GM21619 (cell line): ENCODE data around the gene HDAC4.

Source experiments
- ATAC-seq: cut with Tn5 transposase; IDR thresholded peaks from one replicate; pipeline ENCODE4 v1.9.1; 2021; ENCODE audit not compliant: unreplicated experiment

Gene HDAC4

DNA sequence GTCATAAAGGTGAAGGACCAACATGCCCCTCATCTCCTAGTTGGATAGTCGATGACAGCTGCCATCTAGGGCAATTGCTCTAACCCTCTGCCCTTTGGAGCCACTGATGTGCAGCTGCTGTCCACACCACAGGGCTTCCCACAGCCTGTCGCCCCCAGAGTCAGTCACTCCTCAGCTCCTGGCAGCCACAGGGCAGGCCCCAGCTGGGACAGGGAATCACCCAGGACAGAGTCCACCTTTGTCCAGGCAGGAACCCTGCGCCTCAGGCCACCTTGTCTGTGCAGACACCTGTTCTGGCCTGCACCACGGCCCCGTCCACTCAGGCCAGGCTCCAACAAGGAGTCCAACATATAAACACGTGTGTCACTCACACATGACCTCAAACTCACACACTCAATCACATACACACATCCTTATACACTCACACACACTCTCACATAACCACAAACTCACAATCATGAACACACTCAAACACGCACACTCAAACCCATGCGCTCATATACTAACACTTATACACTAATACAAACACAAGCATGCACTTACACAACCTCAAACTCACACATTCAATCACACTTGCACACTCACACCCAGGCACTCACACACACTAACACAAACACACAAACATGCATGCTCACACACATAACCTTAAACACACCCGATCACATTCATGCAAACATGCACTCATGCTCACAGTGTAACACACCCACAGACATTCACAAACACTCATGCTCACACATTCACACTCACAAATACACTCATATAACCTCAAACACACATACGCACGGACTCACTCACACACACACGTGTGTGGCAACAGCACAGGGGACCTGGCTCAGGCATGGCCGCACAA lies 29.7 kb downstream of the HDAC4 start:
- ATAC-seq = no peak

DNA sequence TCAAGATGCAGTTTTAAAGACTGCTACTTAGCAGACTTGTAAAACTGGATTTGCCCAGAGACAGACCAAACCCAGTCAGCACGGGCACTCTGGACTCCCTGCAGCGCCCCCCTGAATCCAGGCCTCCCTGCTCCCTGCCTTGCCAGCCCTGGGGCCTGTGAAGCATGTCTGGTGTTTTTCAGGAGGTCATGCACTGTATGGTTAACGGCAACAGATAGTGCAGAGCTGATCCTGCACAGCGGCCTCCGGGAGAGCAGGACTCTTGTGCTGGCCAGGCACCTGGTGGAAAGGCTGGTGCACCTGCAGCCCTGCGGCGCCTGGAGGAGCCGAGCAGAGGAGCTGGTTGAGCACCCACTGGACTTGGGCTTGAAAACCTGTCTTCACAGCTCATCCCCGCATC lies 30.4 kb downstream of the HDAC4 start:
- no peak for ATAC-seq

DNA sequence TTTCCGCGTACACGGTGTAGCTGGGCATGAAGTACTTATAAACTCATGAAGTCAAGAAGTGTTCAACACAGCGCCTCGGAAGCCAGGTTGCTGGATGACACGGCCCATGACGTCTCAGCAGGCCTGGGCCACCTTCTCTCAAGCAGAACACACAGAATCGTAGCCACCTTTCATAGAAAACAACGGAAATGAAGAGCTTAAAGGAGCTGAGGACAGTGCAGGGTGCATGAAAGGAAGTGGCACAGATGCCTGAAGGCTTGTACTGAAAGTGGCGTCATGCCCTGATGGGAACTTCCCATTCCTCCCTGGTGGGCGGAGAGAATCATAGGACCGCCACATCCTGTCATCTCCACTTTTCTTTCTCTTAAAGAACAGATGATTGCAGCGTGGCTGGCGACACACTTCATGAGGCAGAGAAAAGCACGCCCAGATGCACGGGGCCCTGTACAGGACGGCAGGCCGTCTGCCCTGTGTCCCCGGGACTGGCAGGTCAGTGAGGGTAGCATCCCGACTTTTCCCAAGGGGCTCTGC lies 31.1 kb downstream of the HDAC4 start:
- ATAC-seq = peak; percentile 83

DNA sequence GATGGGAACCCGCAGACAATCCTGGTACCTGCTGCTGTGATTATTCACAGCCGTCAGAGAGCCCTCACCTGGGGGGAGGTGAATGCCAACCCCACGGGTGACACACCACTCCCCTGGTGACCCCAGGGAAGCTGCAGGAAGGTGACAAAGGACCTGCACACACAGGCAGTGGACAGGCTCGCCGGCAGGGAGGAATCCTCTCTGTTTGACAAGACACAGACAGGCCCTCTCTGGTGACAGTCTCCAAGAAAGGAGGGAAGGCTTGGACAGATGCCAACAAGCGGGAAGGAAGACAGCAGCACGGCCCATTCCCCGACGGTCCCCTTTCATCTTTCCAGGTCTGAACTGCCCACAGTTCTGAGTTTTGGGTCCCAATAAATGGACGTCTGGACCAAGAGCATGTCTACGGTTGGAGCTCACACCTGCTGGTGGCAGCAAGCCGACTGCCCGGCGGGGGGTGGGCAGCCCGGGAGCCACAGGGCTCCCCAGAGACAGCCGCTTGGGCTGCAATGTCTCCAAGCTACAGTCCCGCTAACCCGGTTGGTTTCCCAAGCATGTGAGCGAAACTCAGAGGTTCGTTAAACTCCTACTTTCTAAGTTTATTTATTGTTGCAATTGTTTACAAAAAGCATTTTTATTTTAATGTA lies 31.8 kb downstream of the HDAC4 start:
- no peak for ATAC-seq

DNA sequence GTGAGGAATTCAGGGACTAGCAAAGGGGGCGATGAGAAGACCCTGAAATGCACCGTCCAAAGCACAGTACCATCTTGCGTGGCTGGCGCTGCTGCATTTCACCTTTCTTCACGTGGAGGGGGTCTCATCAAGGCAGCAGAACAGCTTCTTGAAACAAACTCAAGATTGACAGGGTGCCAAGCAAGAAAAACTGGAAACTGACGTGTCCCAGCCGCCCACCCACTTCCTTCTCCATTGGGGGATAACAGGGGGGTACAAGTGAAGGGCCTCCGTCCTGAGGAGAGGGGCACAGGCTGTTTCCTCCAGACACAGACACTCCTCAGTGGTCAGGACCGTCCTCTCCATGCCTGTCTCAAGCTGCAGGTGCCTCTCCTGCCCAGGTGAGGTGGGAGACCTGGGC lies 32.5 kb downstream of the HDAC4 start:
- no peak for ATAC-seq

DNA sequence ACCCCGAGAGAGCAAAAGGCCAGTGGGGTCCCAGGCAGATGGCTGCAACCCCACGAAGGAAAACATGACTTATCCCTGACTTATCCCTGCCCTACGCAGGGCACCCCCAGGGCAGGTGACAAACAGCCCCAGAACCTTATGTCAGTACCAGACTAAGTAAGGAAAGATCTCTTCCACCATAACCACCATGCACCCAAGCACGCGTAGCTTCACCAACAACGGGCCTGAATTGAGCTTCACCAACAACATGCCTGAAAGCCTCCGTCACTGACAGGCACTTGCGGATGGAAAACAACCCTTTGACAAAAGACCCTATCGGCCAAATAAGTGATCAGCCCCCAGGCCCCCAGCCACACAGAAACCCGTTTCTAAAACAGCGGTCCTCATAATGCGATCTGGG lies 34.1 kb downstream of the HDAC4 start:
- no peak for ATAC-seq

DNA sequence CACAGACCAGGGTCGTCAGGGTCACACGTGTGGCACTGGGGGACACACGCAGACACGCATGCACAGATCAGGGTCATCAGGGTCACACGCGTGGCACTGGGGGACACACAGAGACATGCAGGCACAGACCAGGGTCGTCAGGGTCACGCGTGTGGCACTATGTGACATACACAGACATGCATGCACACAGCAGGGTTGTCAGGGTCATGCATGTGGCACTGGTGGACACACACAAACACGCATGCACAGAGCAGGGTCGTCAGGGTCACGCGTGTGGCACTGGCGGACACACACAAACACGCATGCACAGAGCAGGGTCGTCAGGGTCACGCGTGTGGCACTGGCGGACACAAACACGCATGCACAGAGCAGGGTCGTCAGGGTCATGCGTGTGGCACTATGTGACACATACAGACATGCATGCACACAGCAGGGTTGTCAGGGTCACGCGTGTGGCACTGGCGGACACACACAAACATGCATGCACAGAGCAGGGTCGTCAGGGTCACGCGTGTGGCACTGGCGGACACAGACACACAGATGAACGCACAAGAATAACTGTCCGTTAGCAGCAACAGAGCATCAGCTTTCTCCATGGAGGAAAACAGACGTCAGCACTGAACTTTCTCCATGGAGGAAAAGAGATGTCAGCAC lies 34.9 kb downstream of the HDAC4 start:
- no peak for ATAC-seq

DNA sequence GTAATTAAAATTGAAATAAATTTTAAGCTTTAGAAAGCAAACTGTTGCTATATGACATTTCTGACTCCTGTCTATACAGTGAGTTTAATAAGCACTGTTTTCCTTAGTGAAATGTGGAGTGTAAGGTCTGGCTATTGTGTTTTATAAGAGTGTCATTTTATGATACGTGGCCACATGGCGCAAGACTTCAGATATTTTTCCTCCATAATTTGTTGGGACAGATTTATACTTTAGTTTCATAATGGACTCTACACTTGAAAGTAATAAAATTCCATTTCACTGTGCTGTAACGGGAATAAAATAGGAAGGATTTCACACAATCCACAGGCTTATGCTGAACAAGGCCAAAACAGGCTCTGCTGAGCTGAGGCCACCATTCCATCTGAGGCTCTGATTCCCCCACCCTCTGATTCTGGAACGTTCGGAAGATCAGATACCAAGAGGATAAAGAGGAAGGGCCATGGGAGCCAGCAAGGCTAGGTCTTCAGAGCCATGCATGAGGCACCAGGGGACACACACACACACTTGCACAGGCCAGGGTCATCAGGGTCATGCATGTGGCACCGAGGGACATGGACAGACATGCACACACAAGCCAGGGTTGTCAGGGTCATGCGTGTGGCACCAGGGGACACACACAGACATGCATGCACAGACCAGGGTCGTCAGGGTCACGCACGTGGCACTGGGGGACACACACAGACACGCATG lies 35.6 kb downstream of the HDAC4 start:
- no peak for ATAC-seq

DNA sequence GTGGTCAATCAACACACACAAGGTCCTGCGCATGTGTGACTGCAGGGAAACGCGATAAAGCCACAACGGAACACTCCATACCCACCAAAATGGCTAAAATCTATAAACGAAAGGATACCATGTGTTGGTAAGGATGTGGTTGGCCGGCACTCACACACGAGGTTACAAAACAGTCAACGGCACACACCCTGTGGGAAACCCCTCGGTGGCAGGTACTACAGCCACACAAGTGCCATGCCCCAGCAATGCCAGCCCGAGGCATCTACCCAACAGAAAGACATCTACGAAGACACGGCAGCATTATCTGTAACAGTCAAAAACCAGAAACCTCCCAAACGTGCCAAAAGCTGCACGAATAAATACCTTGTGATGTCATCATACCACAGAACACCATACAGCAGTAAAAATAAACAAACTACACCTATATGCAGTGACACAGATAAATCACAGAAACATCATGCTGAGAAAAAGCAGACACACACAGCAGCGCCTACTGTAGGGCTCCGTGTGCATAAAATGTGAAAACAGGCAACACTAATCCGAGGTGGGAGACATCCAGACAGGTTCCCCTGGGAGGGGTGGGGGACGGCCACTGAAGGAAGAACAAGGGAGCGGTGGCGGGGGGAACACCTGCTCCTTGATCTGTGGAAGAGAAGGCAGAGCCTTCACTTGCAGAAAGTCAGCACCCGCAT lies 36.7 kb downstream of the HDAC4 start:
- ATAC-seq = no peak

DNA sequence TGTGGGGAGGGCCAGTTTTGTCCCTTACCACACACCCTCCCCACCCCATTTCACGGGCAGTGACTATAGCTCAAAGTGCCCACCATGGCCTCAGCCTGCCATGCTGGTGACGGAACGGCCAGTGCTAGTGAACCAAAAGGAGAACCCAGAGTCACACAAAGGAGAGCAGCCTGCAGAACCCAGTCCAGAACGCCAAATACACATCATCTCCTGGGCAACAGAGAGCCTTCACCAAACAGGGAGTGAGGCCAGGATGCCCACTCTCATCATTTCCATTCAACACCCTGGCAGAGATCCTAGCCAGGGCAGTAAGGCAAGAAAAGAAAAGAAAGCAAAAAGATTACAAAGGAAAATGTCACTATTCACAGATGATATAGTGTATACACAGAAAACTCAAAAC lies 38.3 kb downstream of the HDAC4 start:
- ATAC-seq = no peak

DNA sequence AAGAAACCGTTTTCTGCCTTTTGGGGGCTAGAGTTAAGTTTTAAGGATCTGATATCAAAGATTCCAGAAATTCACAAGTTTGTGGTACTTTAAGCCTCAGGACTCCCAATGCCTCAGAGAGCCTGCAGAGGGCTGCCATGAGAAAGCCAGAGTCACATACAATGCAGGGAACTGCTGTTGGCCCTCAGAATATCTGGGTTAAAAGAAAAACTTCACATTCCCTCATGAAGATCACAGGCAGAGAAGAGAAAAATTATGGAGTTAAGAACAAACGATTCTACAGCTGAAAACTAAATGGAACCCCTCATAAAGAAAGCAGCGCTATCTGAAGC lies 39.5 kb downstream of the HDAC4 start:
- no peak for ATAC-seq

DNA sequence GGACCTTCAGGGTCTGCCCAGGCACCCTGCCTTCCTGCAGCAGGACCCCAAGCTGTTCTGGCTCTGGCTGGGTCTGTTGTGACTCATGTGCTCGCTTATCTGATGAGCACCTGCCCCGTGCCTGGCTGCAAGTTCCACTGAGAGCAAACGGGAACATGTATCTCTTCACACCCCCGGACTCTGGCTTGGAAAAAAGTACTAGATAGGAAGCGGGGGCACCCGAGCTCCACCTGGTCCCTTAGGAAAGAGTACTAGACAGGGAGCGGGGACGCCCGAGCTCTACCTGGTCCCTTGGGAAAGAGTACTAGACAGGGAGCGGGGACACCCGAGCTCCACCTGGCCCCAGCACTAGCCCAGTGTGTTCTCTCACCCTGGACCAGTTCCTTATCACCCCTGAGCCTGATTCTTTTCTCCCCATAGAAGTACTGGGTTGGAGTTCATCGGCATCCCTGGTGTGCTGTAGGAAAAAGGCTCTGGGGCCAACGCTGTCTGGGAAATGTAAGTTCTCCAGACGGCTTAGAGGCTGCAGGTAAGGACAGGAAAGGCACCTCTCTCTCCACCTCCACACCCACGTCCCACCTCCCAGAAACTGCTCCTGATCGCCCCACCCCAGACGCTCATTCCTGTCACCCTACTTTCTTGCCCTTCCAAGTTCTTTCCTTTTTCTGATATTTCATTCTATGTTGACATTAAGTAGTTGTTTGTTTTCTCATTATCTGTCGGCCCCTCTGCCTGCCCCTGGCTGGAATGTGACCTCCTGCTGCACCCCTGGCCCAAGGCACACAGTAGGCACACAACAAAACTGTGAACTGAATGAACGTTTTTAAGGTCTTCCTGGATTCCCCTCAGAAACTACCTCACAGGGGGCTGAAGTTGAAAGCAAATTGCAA lies 40.2 kb downstream of the HDAC4 start:
- no peak for ATAC-seq

DNA sequence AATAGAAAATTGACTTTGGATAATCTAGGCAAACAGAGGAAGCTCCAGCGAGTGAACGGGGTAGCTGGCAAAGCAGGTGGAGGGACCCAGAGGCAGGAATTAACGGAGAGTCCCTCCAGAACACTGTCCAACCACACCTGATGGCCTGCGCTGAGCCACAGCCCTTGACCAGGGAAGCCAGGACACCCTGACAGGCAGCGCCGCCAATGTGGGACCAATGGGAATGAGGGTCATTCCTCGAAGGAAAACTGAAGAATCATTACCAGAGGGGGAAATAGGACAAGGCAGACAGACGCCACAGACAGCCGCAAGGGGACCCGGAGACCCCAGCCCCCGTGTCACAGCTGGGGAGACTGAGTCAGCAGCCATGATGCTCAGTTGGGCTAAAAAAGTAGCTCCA lies 40.8 kb downstream of the HDAC4 start:
- ATAC-seq = no peak

DNA sequence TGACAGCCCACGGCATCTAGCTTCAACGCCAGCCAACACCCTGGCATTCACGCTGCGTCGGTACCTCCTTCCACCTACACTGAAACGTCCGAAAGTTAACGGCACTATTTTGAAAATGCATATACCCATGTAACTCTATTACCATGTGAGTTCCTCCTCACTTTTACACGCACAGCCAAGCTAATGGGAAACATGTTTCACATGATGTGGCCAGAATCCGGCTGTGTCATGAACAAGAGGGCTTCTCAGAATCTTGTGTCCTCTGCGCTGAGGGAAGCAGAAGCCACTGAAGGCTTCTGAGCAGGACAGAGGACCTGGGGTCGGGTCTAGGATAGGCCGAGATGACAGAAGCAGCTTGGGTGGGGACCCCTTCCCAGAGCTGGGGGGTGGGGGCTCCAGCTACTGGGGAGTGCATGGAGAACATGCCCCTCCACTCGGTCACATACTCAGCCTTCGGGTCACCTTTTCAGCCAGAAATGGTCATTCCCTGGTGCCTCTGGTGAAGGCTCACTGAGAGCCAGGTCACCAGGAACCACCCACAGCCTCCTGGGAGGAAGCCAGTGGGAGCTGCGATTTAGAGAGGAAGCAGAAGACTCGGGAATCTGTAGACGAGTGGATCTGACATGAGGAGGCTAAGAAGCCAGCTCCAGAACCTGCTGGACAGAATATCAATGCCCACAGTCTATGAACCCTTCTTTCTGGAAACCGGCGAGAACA lies 41.5 kb downstream of the HDAC4 start:
- no peak for ATAC-seq

DNA sequence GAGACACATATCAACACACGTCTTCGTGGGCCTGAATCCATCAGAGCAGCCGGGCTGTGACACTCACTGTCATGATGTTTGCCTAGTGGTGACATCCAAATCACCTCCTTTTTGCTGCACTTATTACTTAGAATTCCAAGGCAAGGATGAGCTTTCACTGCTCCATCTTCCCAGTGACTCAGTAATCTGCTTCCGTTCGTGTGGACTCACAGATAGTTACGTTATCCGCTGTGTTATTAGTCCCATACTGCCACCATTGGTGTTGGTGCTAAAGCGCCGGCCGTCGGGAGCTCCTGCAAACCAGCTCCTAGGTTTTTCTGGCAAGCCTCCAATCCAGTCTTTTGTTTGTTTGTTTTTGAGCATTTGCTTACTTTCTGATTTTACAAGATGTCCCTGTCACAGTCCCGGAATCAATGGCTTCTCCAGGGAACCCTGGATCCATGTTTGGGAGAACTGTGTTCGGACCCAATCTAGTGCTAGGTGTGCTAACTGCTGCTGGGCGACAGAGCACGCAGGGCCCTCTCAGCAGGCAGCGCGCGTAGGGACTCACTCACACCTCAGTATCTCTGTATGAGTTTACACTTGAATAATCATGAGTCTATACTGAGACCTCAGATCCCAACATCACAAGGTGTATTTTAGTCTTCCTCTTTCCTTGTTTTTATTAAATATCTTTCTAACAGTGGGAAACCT lies 42.6 kb downstream of the HDAC4 start:
- no peak for ATAC-seq

DNA sequence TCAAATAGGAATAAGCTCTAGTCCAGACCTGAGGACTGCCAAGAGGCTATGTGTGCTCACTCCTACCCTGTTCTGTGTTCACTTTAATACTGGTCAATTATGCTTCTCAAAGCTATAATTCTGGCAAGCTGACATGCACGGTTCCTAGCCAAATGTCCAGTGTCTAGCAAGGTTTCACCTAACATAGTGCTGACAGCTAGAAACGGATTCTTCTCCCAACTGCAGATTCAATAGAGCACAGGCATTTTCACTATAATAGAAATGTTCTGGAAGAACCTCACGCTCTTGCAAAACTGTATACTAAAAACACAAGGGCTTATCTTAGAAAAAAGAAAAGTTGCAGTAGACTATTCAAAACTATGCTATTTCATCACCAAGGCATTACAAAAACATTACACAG lies 45.1 kb downstream of the HDAC4 start:
- ATAC-seq = no peak

DNA sequence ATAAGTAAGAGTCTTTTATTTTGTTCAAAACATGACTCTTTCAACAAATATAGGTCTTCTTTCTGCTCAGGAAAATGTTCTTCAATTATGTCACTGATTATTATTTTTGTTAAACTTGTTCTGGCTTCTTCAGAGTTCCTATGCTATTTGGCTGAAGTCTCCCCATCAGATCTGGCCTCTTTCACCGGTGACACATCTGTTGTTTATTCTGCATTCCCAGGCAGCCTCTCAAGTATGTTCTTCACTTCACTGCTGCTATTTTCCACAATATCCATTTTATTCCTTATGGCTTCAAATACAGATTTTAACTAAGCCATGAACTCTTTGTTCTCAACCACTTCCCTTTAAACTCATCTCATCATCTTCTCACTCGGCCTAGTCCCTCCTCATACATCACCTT lies 45.7 kb downstream of the HDAC4 start:
- no peak for ATAC-seq

DNA sequence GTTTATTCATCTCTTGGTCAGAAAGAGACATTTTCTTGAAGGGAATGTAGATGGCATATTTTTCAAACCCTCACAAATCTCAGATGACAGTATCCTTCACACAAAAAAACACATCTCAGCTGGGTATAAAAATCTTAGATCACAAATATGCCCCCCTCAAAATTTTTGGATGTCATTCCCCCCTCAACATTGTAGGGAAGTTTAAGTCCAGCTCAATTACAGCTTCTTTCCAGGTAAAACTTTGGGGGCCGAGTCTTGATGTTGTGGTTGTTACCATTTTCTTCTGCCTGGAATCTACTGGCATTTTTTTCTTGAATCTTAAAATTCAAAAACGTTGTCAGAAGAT lies 46.1 kb downstream of the HDAC4 start:
- ATAC-seq = no peak
